NCI-H1092 treated with DMSO at 0.1 percent for 48 hours (cell line): ENCODE results near the gene KIAA2012.
A peak's percentile ranks its signal among the peaks of the same experiment; 100 is the strongest.

Experiments used
- DNase-seq: peaks from one replicate; lab custom pipeline; 2025; lab: John Stamatoyannopoulos, UW

The KIAA2012 gene

GRCh38 chr2:202072737-202073401 lies at the start of gene KIAA2012:
Gene KIAA2012 (plus strand): TSS chr2:202073255. CDS start chr2:202073628, 373 bp downstream.
- DNase-seq, result peak; percentile 20

GRCh38 chr2:202023904-202024266 lies 49.2 kb upstream of the KIAA2012 start:
- no peak for DNase-seq

GRCh38 chr2:202024871-202025270 lies 48.2 kb upstream of the KIAA2012 start:
- DNase-seq, result no peak

- no peak for DNase-seq
These were observed 47.2 kb upstream of the KIAA2012 start for GRCh38 chr2:202025816-202026215.

- DNase-seq, result no peak
These were observed 46.5 kb upstream of the KIAA2012 start for GRCh38 chr2:202026507-202026906.

- DNase-seq, result no peak
These were observed 42.4 kb upstream of the KIAA2012 start for GRCh38 chr2:202030691-202031090.

- DNase-seq, result no peak
These were observed 41.7 kb upstream of the KIAA2012 start for GRCh38 chr2:202031246-202031951.

- DNase-seq, result no peak
These were observed 40.2 kb upstream of the KIAA2012 start for GRCh38 chr2:202032846-202033316.

- DNase-seq, result peak; percentile 35
These were observed 39.5 kb upstream of the KIAA2012 start, which contains the start of gene FZD7 for GRCh38 chr2:202033317-202034248. Gene FZD7 (plus strand): TSS chr2:202033855. CDS start chr2:202034648, 793 bp downstream.

GRCh38 chr2:202034249-202035088 lies 38.6 kb upstream of the KIAA2012 start:
- DNase-seq, result peak; percentile 5

- DNase-seq, result peak; percentile 6
These were observed 37.7 kb upstream of the KIAA2012 start for GRCh38 chr2:202035089-202035940.

GRCh38 chr2:202035941-202036372 lies 37.1 kb upstream of the KIAA2012 start:
- no peak for DNase-seq

- DNase-seq, result no peak
These were observed 36.4 kb upstream of the KIAA2012 start for GRCh38 chr2:202036601-202037037.

- DNase-seq, result no peak
These were observed 36.0 kb upstream of the KIAA2012 start for GRCh38 chr2:202037086-202037485.

GRCh38 chr2:202038471-202039277 lies 34.4 kb upstream of the KIAA2012 start:
- no peak for DNase-seq

- DNase-seq, result no peak
These were observed 33.6 kb upstream of the KIAA2012 start for GRCh38 chr2:202039278-202040078.

- DNase-seq, result no peak
These were observed 32.8 kb upstream of the KIAA2012 start for GRCh38 chr2:202040079-202040844.

- no peak for DNase-seq
These were observed 30.6 kb upstream of the KIAA2012 start for GRCh38 chr2:202042444-202042843.
